HL-60 (cell line): ENCODE data around the gene R3HDM1.

ENCODE experiments used
- DNase-seq, 2 experiments: peaks; one replicate each; pipeline ENCODE4 v3.0.0-alpha.2; 2010 to 2020; ENCODE audit warnings: low read depth in 1 of 2, low spot score in 1 of 2
- H3K27ac ChIP-seq: fragments of 250-450 bp; sonication (Bioruptor Pico); replicated peaks from 2 replicates; pipeline ENCODE4 v1.5.1; 2020; ENCODE audit warnings: mild to moderate bottlenecking, moderate library complexity
- H3K27me3 ChIP-seq: fragments of 250-450 bp; sonication (Bioruptor Pico); 2 replicates; pipeline ENCODE4 v1.5.1; 2021; ENCODE audit warnings: mild to moderate bottlenecking, moderate library complexity; ENCODE audit not compliant: insufficient read depth, poor library complexity, severe bottlenecking
- H3K4me3 ChIP-seq: replicated peaks from 2 replicates; pipeline ENCODE4 v1.5.1; 2011; ENCODE audit warnings: mild to moderate bottlenecking, control low read depth, low read length; ENCODE audit not compliant: insufficient read depth
- CTCF ChIP-seq: IDR thresholded peaks from one replicate; pipeline ENCODE4 v1.5.1; 2011; ENCODE audit warnings: low read length, control low read depth, inconsistent platforms; ENCODE audit not compliant: insufficient read depth
- GABPA ChIP-seq: IDR thresholded peaks from 2 replicates; pipeline ENCODE4 v1.6.1; 2012; ENCODE audit warnings: low read depth
- POLR2AphosphoS5 ChIP-seq: IDR thresholded peaks from 2 replicates; pipeline ENCODE4 v1.6.1; 2012; ENCODE audit warnings: low read depth
- REST ChIP-seq: IDR thresholded peaks from 2 replicates; pipeline ENCODE4 v1.6.1; 2012; ENCODE audit warnings: low read depth; ENCODE audit not compliant: insufficient replicate concordance
- SPI1 ChIP-seq: IDR thresholded peaks from 2 replicates; pipeline ENCODE4 v1.6.1; 2012; ENCODE audit warnings: low read depth, mild to moderate bottlenecking, borderline replicate concordance

Gene R3HDM1

DNA sequence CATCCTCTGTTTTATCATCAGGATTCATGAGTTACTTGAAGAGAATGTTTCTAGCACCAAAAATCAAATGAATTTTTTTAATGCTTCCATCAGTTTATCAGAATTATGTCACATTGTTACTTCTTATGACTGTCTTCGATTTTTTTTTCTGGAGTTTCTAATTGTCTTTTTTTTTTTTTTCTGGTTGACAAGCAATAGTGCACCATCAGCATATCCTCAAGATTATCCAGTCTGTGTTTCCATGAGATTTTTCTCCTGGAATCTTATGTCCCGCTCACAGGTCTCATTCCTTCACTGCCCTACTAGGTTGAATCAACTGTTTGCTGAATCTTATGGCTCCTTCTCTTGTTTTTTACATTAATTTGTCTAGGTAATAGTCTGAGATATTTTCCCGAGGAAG, 16.0 kb downstream of the R3HDM1 start:
- Histone ChIP-seq H3K4me3 (no peak overlapping the region), H3K27ac (no peak overlapping the region), H3K27me3 (no peaks in the 10 kb centered on the region)
- DNase-seq = no peak
- TF ChIP-seq CTCF (no peak), POLR2AphosphoS5 (no peak), SPI1 (no peak), GABPA (no peak), REST (no peak)

DNA sequence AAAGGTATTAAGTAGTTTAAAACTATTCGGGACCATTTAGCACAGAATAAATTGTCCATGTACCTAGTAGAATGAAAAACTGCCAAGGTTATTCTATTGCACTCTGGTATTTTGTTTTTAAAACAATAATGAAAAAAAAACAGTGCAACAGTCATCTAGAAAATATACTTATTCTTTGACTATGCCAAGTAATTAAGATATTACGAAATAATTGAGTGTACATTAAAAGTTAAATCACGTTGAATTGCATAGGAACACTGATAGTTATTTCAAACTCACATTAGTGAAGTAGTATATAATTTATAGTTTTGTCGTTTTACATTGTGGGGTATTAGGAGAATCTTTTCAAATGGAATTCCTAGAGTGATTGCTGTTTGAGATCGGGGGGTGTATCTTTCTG, 20.1 kb downstream of the R3HDM1 start:
- TF ChIP-seq POLR2AphosphoS5 (no peak), GABPA (no peak), SPI1 (no peak), REST (no peak), CTCF (no peak)
- Histone ChIP-seq H3K27ac (no peak overlapping the region), H3K4me3 (no peak overlapping the region), H3K27me3 (no peaks in the 10 kb centered on the region)
- DNase-seq = no peak

DNA sequence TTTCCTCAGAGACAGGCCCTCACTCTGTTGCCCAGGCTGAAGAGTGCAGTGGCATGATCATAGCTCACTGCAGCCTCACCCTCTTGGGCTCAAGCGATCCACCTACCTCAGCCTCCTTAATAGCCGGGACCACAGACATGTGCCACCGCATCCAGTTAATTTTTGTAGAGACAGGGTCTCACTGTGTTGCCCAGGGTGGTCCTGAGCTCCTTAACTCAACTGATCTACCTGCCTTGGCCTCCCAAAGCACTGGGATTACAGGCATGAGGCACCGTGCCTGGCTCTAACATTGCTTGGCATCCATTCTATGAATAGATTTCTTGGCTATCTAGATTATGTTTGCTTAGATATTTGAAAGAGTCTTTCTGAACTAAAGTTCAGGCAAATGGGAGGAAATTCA, 21.6 kb downstream of the R3HDM1 start:
- Histone ChIP-seq H3K27me3 (no peaks in the 10 kb centered on the region), H3K4me3 (no peak overlapping the region), H3K27ac (no peak overlapping the region)
- TF ChIP-seq GABPA (no peak), REST (no peak)
- DNase-seq = no peak

- DNase-seq = no peak
- Histone ChIP-seq H3K27me3 (no peaks in the 10 kb centered on the region), H3K27ac (no peak overlapping the region), H3K4me3 (no peak overlapping the region)
- TF ChIP-seq POLR2AphosphoS5 (no peak), CTCF (no peak), GABPA (no peak), SPI1 (no peak), REST (no peak)
Measured at GRCh38 chr2:135555311-135555710, 24.0 kb downstream of the R3HDM1 start.
